HEK293 (cell line): ENCODE data around the gene TOP3A.
A peak's percentile ranks its signal among the peaks of the same experiment; 100 is the strongest.

Source experiments
- IKZF3 ChIP-seq: fragments of 450-650 bp; IDR thresholded peaks from 2 replicates; pipeline ENCODE4 v1.5.0; 2018; ENCODE audit warnings: missing biosample characterization, mild to moderate bottlenecking, missing genetic modification characterization, moderate library complexity
- KLF1 ChIP-seq: fragments of 450-650 bp; formaldehyde crosslinking; IDR thresholded peaks from 2 replicates; pipeline ENCODE4 v1.5.1; 2016; ENCODE audit warnings: missing biosample characterization, missing genetic modification characterization
- PBX3 ChIP-seq: sonication (generic); formaldehyde crosslinking; IDR thresholded peaks from 2 replicates; pipeline ENCODE4 v1.8.1; 2022; ENCODE audit warnings: mild to moderate bottlenecking, moderate library complexity, missing genetic modification reagents
- SP2 ChIP-seq: fragments of 450-650 bp; formaldehyde crosslinking; IDR thresholded peaks from 2 replicates; pipeline ENCODE4 v1.5.1; 2016; ENCODE audit warnings: missing biosample characterization, missing genetic modification characterization
- SP7 ChIP-seq: fragments of 450-650 bp; formaldehyde crosslinking; IDR thresholded peaks from 2 replicates; pipeline ENCODE4 v1.5.1; 2016; ENCODE audit warnings: missing biosample characterization, missing genetic modification characterization
- ZBTB20 ChIP-seq: fragments of 450-650 bp; formaldehyde crosslinking; IDR thresholded peaks from 2 replicates; pipeline ENCODE4 v1.5.1; 2016; ENCODE audit warnings: missing biosample characterization, missing genetic modification characterization
- ZBTB26 ChIP-seq: fragments of 450-650 bp; formaldehyde crosslinking; optimal IDR thresholded peaks from 2 replicates; pipeline ENCODE3; 2016; ENCODE audit warnings: missing biosample characterization, mild to moderate bottlenecking, missing genetic modification characterization
- ZBTB44 ChIP-seq: fragments of 450-650 bp; IDR thresholded peaks from 2 replicates; pipeline ENCODE4 v1.5.1; 2018; ENCODE audit warnings: missing biosample characterization, mild to moderate bottlenecking, missing genetic modification characterization
- ZBTB6 ChIP-seq: fragments of 450-650 bp; formaldehyde crosslinking; IDR thresholded peaks from 2 replicates; pipeline ENCODE4 v1.5.1; 2017; ENCODE audit warnings: missing biosample characterization, missing genetic modification characterization
- ZBTB7A ChIP-seq: fragments of 450-650 bp; formaldehyde crosslinking; IDR thresholded peaks from 2 replicates; pipeline ENCODE4 v1.5.1; 2016; ENCODE audit warnings: low read depth, missing biosample characterization, missing genetic modification characterization
- ZNF114 ChIP-seq: fragments of 450-650 bp; formaldehyde crosslinking; IDR thresholded peaks from 2 replicates; pipeline ENCODE4 v1.5.0; 2017; ENCODE audit warnings: missing biosample characterization, missing genetic modification characterization
- ZNF155 ChIP-seq: fragments of 450-650 bp; formaldehyde crosslinking; IDR thresholded peaks from 2 replicates; pipeline ENCODE4 v1.5.1; 2016; ENCODE audit warnings: missing biosample characterization, missing genetic modification characterization
- ZNF202 ChIP-seq: fragments of 450-650 bp; formaldehyde crosslinking; IDR thresholded peaks from 2 replicates; pipeline ENCODE4 v1.5.1; 2016; ENCODE audit warnings: missing biosample characterization, missing genetic modification characterization, borderline replicate concordance
- ZNF214 ChIP-seq: fragments of 450-650 bp; formaldehyde crosslinking; IDR thresholded peaks from 2 replicates; pipeline ENCODE4 v1.5.1; 2017; ENCODE audit warnings: missing biosample characterization, mild to moderate bottlenecking, missing genetic modification characterization, borderline replicate concordance
- ZNF223 ChIP-seq: fragments of 450-650 bp; formaldehyde crosslinking; IDR thresholded peaks from 2 replicates; pipeline ENCODE4 v1.5.1; 2016; ENCODE audit warnings: missing biosample characterization, missing genetic modification characterization
- ZNF239 ChIP-seq: fragments of 450-650 bp; formaldehyde crosslinking; IDR thresholded peaks from 2 replicates; pipeline ENCODE4 v1.5.1; 2016; ENCODE audit warnings: missing biosample characterization, missing genetic modification characterization
- ZNF248 ChIP-seq: fragments of 450-650 bp; formaldehyde crosslinking; IDR thresholded peaks from 2 replicates; pipeline ENCODE4 v1.5.1; 2017; ENCODE audit warnings: missing biosample characterization, missing genetic modification characterization
- ZNF311 ChIP-seq: fragments of 450-650 bp; formaldehyde crosslinking; IDR thresholded peaks from 2 replicates; pipeline ENCODE4 v1.5.1; 2017; ENCODE audit warnings: missing biosample characterization, missing genetic modification characterization, borderline replicate concordance
- ZNF335 ChIP-seq: fragments of 450-650 bp; formaldehyde crosslinking; conservative IDR thresholded peaks from 2 replicates; pipeline ENCODE4 v1.5.1; 2016; ENCODE audit warnings: missing biosample characterization, missing genetic modification characterization
- ZNF341 ChIP-seq: fragments of 450-650 bp; formaldehyde crosslinking; IDR thresholded peaks from 2 replicates; pipeline ENCODE4; 2016; ENCODE audit warnings: low read depth, missing biosample characterization, missing genetic modification characterization
- ZNF350 ChIP-seq: fragments of 450-650 bp; formaldehyde crosslinking; IDR thresholded peaks from 2 replicates; pipeline ENCODE4 v1.5.0; 2017; ENCODE audit warnings: missing biosample characterization, mild to moderate bottlenecking, missing genetic modification characterization
- ZNF394 ChIP-seq: fragments of 450-650 bp; formaldehyde crosslinking; IDR thresholded peaks from 2 replicates; pipeline ENCODE4 v1.5.1; 2016; ENCODE audit warnings: missing biosample characterization, missing genetic modification characterization, mild to moderate bottlenecking, moderate library complexity, borderline replicate concordance
- ZNF404 ChIP-seq: fragments of 450-650 bp; formaldehyde crosslinking; IDR thresholded peaks from 2 replicates; pipeline ENCODE4 v1.5.1; 2017; ENCODE audit warnings: missing biosample characterization, missing genetic modification characterization
- ZNF416 ChIP-seq: fragments of 450-650 bp; formaldehyde crosslinking; IDR thresholded peaks from 2 replicates; pipeline ENCODE4 v1.5.1; 2016; ENCODE audit warnings: missing biosample characterization, missing genetic modification characterization
- ZNF488 ChIP-seq: fragments of 450-650 bp; formaldehyde crosslinking; IDR thresholded peaks from 2 replicates; pipeline ENCODE4 v1.5.1; 2016; ENCODE audit warnings: missing biosample characterization, missing genetic modification characterization
- ZNF544 ChIP-seq: fragments of 450-650 bp; formaldehyde crosslinking; IDR thresholded peaks from 2 replicates; pipeline ENCODE4 v1.5.0; 2017; ENCODE audit warnings: missing biosample characterization, missing genetic modification characterization
- ZNF561 ChIP-seq: fragments of 450-650 bp; IDR thresholded peaks from 2 replicates; pipeline ENCODE4 v1.5.1; 2018; ENCODE audit warnings: missing biosample characterization, missing genetic modification characterization, borderline replicate concordance
- ZNF621 ChIP-seq: fragments of 450-650 bp; formaldehyde crosslinking; IDR thresholded peaks from 2 replicates; pipeline ENCODE4 v1.5.1; 2017; ENCODE audit warnings: missing biosample characterization, missing genetic modification characterization
- ZNF629 ChIP-seq: fragments of 450-650 bp; formaldehyde crosslinking; IDR thresholded peaks from 2 replicates; pipeline ENCODE4 v1.5.1; 2017; ENCODE audit warnings: missing biosample characterization, missing genetic modification characterization
- ZNF639 ChIP-seq: fragments of 450-650 bp; formaldehyde crosslinking; IDR thresholded peaks from 2 replicates; pipeline ENCODE4 v1.5.1; 2016; ENCODE audit warnings: missing biosample characterization, missing genetic modification characterization
- ZNF785 ChIP-seq: fragments of 450-650 bp; formaldehyde crosslinking; IDR thresholded peaks from 2 replicates; pipeline ENCODE4 v1.5.1; 2016; ENCODE audit warnings: missing biosample characterization, missing genetic modification characterization
- ZSCAN4 ChIP-seq: fragments of 450-650 bp; formaldehyde crosslinking; IDR thresholded peaks from 2 replicates; pipeline ENCODE4 v1.5.1; 2017; ENCODE audit warnings: missing biosample characterization, missing genetic modification characterization
- ZXDB ChIP-seq: fragments of 450-650 bp; formaldehyde crosslinking; IDR thresholded peaks from 2 replicates; pipeline ENCODE4 v1.5.1; 2016; ENCODE audit warnings: missing biosample characterization, missing genetic modification characterization

TOP3A gene

GRCh38 chr17:18225121-18225641 lies 89.6 kb downstream of the TOP3A start, which contains the start of gene LLGL1 (continued):
- TF ChIP-seq ZBTB6 (tag by site-specific recombination): peak; percentile 78; the same call in 1 of the 2 replicates
- no peak for TF ChIP-seq ZNF114 (tag by site-specific recombination)
- TF ChIP-seq ZXDB (tag by site-specific recombination): no peak
- no peak for TF ChIP-seq ZNF621 (tag by site-specific recombination)
- no peak for TF ChIP-seq ZNF561 (tag by site-specific recombination)
- no peak for TF ChIP-seq ZNF350
- TF ChIP-seq ZNF311 (tag by site-specific recombination): no peak
- no peak for TF ChIP-seq ZNF785 (tag by site-specific recombination)
- TF ChIP-seq ZBTB26 (tag by site-specific recombination): peak; percentile 84
- no peak for TF ChIP-seq ZNF155 (tag by site-specific recombination)
- no peak for TF ChIP-seq ZNF544 (tag by site-specific recombination)
- peak; percentile 96 for TF ChIP-seq ZBTB20
- no peak for TF ChIP-seq ZNF239 (tag by site-specific recombination)
- TF ChIP-seq ZSCAN4: no peak
- no peak for TF ChIP-seq ZNF394 (tag by site-specific recombination)
- TF ChIP-seq ZNF202 (tag by site-specific recombination): no peak
- no peak for TF ChIP-seq ZNF214 (tag by site-specific recombination)
- TF ChIP-seq ZNF335 (tag by site-specific recombination): peak; percentile 82
- peak; percentile 87; the same call in 1 of the 2 replicates for TF ChIP-seq PBX3 (CRISPR knock-in tag)
- no peak for TF ChIP-seq SP7 (tag by site-specific recombination)
- peak; percentile 12; the same call in 1 of the 2 replicates for TF ChIP-seq ZNF629 (tag by site-specific recombination)
- TF ChIP-seq ZNF341 (tag by site-specific recombination): peak; percentile 82
- peak; percentile 33 for TF ChIP-seq SP2
- TF ChIP-seq ZNF223: no peak
- no peak for TF ChIP-seq ZNF404 (tag by site-specific recombination)
- TF ChIP-seq ZNF488 (tag by site-specific recombination): no peak
- no peak; the same call in 1 of the 2 replicates for TF ChIP-seq ZBTB44 (tag by site-specific recombination)
- TF ChIP-seq IKZF3 (tag by site-specific recombination): peak; percentile 31
- TF ChIP-seq KLF1 (tag by site-specific recombination): 0 out of 2 replicates have a peak, but pooled peaks have one; percentile 15
- TF ChIP-seq ZNF248: no peak
- TF ChIP-seq ZNF639 (tag by site-specific recombination): no peak
- no peak for TF ChIP-seq ZNF416 (tag by site-specific recombination)
- TF ChIP-seq ZBTB7A (tag by site-specific recombination): 0 out of 2 replicates have a peak, but pooled peaks have one; percentile 26
